8988T (cell line): ENCODE results near the gene KCNMA1.

Experiments
- DNase-seq: peaks from one replicate; pipeline ENCODE4 v3.0.0; 2011

KCNMA1 gene

GRCh38 chr10:77553966-77554365, 83.6 kb downstream of the KCNMA1 start:
- no peak for DNase-seq

GRCh38 chr10:77553311-77553710, 84.3 kb downstream of the KCNMA1 start:
- no peak for DNase-seq

GRCh38 chr10:77552252-77552651, 85.4 kb downstream of the KCNMA1 start:
- no peak for DNase-seq

- no peak for DNase-seq
Observed at GRCh38 chr10:77550378-77550777, 87.2 kb downstream of the KCNMA1 start.

- DNase-seq = no peak
Observed at GRCh38 chr10:77548671-77549070, 88.9 kb downstream of the KCNMA1 start.

- DNase-seq = no peak
Observed at GRCh38 chr10:77548157-77548556, 89.5 kb downstream of the KCNMA1 start.

GRCh38 chr10:77547307-77548050, 90.1 kb downstream of the KCNMA1 start:
- DNase-seq = no peak

- DNase-seq = no peak
Observed at GRCh38 chr10:77546042-77546441, 91.6 kb downstream of the KCNMA1 start.

- no peak for DNase-seq
Observed at GRCh38 chr10:77545585-77545984, 92.0 kb downstream of the KCNMA1 start.

GRCh38 chr10:77544617-77545016, 93.0 kb downstream of the KCNMA1 start:
- no peak for DNase-seq

- DNase-seq = no peak
Observed at GRCh38 chr10:77542710-77543259, 94.8 kb downstream of the KCNMA1 start.

GRCh38 chr10:77541944-77542343, 95.7 kb downstream of the KCNMA1 start:
- no peak for DNase-seq

GRCh38 chr10:77541247-77541646, 96.4 kb downstream of the KCNMA1 start:
- DNase-seq = no peak

GRCh38 chr10:77539147-77539935, 98.3 kb downstream of the KCNMA1 start:
- DNase-seq = no peak

- no peak for DNase-seq
Observed at GRCh38 chr10:77537720-77538373, 99.8 kb downstream of the KCNMA1 start.

GRCh38 chr10:77537071-77537470, 100.5 kb downstream of the KCNMA1 start:
- DNase-seq = no peak

- DNase-seq = no peak
Observed at GRCh38 chr10:77533887-77534278, 103.7 kb downstream of the KCNMA1 start.

GRCh38 chr10:77533146-77533886, 104.3 kb downstream of the KCNMA1 start:
- DNase-seq = no peak

GRCh38 chr10:77532068-77532467, 105.5 kb downstream of the KCNMA1 start:
- peak; percentile 60 for DNase-seq

GRCh38 chr10:77531441-77532001, 106.1 kb downstream of the KCNMA1 start:
- DNase-seq = peak; percentile 57

- no peak for DNase-seq
Observed at GRCh38 chr10:77530011-77530410, 107.6 kb downstream of the KCNMA1 start.

GRCh38 chr10:77529050-77529576, 108.5 kb downstream of the KCNMA1 start:
- no peak for DNase-seq
